T-cell (primary cell): ENCODE measurements around the gene PIGC. TPM values are rescaled to one million over a fixed set of nuclear protein-coding genes. Genes with fewer than 3 reads are reported as not detected.

ENCODE experiments used
- ATAC-seq, 4 experiments: fragments of 200-7000 bp in 3 of 4; fragments of 150-1000 bp in 1 of 4; cut with Tn5 transposase; replicated peaks in 1 of 4; 1 replicate in 3 of 4; 2 replicates in 1 of 4; pipeline ENCODE4 v1.10.0; 2021; ENCODE audit warnings: moderate library complexity in 3 of 4, mild to moderate bottlenecking in 2 of 4, moderate number of reproducible peaks in 1 of 4
- CTCF ChIA-PET, 2 donors: fragments of 300-600 bp; sonication (Branson Sonifier 250); formaldehyde crosslinking; loops; one replicate each; lab custom pipeline; 2022; ENCODE audit warnings: antibody characterized with exemption in 2 of 2; lab: Charles Lee
- POLR2A ChIA-PET, 2 donors: fragments of 300-600 bp; sonication (Branson Sonifier 250); formaldehyde crosslinking; loops; one replicate each; lab custom pipeline; 2022; ENCODE audit warnings: antibody characterized with exemption in 2 of 2; lab: Charles Lee
- DNase-seq, 35 experiments: peaks; one replicate each; pipeline versions ENCODE4 v3.0.0 to v3.0.0-alpha.2; 2013 to 2023
- H3K27ac ChIP-seq: one replicate; pipeline ENCODE4 v1.5.1; 2013; ENCODE audit warnings: low read length
- H3K27me3 ChIP-seq, 2 experiments: replicated peaks in 1 of 2; 1 replicate in 1 of 2; 2 replicates in 1 of 2; pipeline versions ENCODE4 v1.6.1 to v1.7.0; 2013; ENCODE audit warnings: low read length in 1 of 2, mixed read lengths in 1 of 2; ENCODE audit not compliant: control insufficient read depth in 2 of 2, insufficient read depth in 2 of 2; ENCODE audit errors: extremely low read depth in 1 of 2
- H3K36me3 ChIP-seq, 2 donors: 1 replicate in 1 of 2; 2 replicates in 1 of 2; pipeline versions ENCODE4 v1.6.1 to v1.7.0; 2013; ENCODE audit warnings: low read length in 1 of 2; ENCODE audit not compliant: control insufficient read depth in 2 of 2, insufficient read depth in 1 of 2; ENCODE audit errors: extremely low read depth in 1 of 2
- H3K4me1 ChIP-seq, 2 experiments: 1 replicate in 1 of 2; 2 replicates in 1 of 2; pipeline versions ENCODE4 v1.6.1 to v1.7.0; 2013; ENCODE audit warnings: low read length in 2 of 2, mixed read lengths in 1 of 2; ENCODE audit not compliant: insufficient read depth in 2 of 2, control insufficient read depth in 1 of 2; ENCODE audit errors: extremely low read depth in 1 of 2
- H3K4me3 ChIP-seq, 2 donors: 1 replicate in 1 of 2; 2 replicates in 1 of 2; pipeline versions ENCODE4 v1.5.1 to v1.7.0; 2013; ENCODE audit warnings: mild to moderate bottlenecking in 2 of 2, low read length in 1 of 2, moderate library complexity in 1 of 2; ENCODE audit not compliant: control insufficient read depth in 1 of 2; ENCODE audit errors: extremely low read depth in 1 of 2
- H3K9me3 ChIP-seq: 2 replicates; pipeline ENCODE4 v1.7.0; 2013
- H3K27ac Mint-ChIP-seq, 2 donors: one replicate each; pipeline ENCODE4 v1.8.0; 2020 to 2021; ENCODE audit warnings: mild to moderate bottlenecking in 2 of 2, mixed read lengths in 2 of 2
- H3K27me3 Mint-ChIP-seq, 2 donors: one replicate each; pipeline ENCODE4 v1.8.0; 2021 to 2022; ENCODE audit warnings: mixed read lengths in 2 of 2
- H3K36me3 Mint-ChIP-seq: one replicate; pipeline ENCODE4 v1.8.0; 2021; ENCODE audit warnings: mixed read lengths
- H3K4me1 Mint-ChIP-seq, 3 donors: one replicate each; pipeline ENCODE4 v1.8.0; 2020 to 2022; ENCODE audit warnings: mixed read lengths in 3 of 3, mild to moderate bottlenecking in 1 of 3
- H3K4me3 Mint-ChIP-seq, 3 donors: one replicate each; pipeline ENCODE4 v1.8.0; 2020 to 2022; ENCODE audit warnings: mild to moderate bottlenecking in 3 of 3, mixed read lengths in 3 of 3, moderate library complexity in 3 of 3
- H3K9me3 Mint-ChIP-seq, 3 donors: one replicate each; pipeline ENCODE4 v1.8.0; 2020 to 2022; ENCODE audit warnings: mixed read lengths in 3 of 3
- WGBS: methylation state at CpG from one replicate; pipeline ENCODE4 v1.1.5; 2013; ENCODE audit warnings: missing lambda C conversion rate; ENCODE audit not compliant: insufficient coverage; 5-methylcytosine and 5-hydroxymethylcytosine counted together
- total RNA-seq, 35 experiments: library from RNA in 6 of 35; stranded (reverse) in 6 of 35; fragments of 120-200 nt in 1 of 35; gene quantifications; one replicate each; pipeline versions ENCODE4 v1.2.1 to v1.2.4 and lab custom pipeline; 2013 to 2026

Gene PIGC
- total RNA-seq, 5 donors from 2014 or later (not counting 1 experiment from before 2014, with no cell fraction given): 26.9 to 39.0 (median 34.5) TPM

- Mint-ChIP-seq H3K9me3 (no peaks in the 10 kb centered on the region), H3K36me3 (no peaks in the 10 kb centered on the region), H3K4me3 (no peak overlapping the region), H3K27me3 (peaks cover 2 to 10% of the 10 kb centered on the region in 2 donors), H3K27ac (no peak overlapping the region), H3K4me1 (peaks cover 9 to 14% (median 10%) of the 10 kb centered on the region in 3 donors)
- Histone ChIP-seq H3K4me1 (peaks cover 0 to 10% of the 10 kb centered on the region in 2 experiments), H3K4me3 (no peak overlapping the region), H3K9me3 (no peaks in the 10 kb centered on the region), H3K27me3 (no peaks in the 10 kb centered on the region), H3K36me3 (no peaks in the 10 kb centered on the region), H3K27ac (no peak overlapping the region)
- DNase-seq (no peak), ATAC-seq (no peak)
- 80% methylated on average over 1 of the region's 1 CpG for WGBS
- POLR2A ChIA-PET: no interaction called here
- CTCF ChIA-PET: no interaction called here
Measured at GRCh38 chr1:172477741-172478140, 33.9 kb upstream of the PIGC start.

DNA sequence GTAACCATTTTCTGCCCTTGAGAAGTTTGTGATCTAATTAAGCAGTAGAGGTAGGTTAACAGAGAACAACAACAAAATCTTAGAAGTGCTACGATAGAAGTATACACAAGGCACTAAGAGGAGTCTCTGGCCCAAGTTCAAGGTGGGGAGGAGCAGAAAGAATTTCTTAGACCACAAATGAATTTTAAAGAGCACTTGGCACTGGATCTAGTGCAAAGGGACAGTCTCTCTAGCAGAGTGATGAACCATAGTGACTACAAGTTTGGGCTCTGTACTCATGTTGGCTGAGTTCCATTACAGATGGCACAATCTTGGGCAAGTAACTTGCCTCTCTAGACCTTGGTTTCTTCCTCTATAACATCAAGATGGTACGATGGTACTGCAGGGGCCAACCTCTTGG, 33.3 kb upstream of the PIGC start:
- H3K4me3 ChIP-seq: no peak overlapping the region
- ATAC-seq (no peak), DNase-seq (no peak)
- no peaks in the 10 kb centered on the region for H3K36me3 ChIP-seq
- Mint-ChIP-seq H3K36me3 (no peaks in the 10 kb centered on the region), H3K4me3 (no peak overlapping the region), H3K4me1 (peaks cover 9 to 14% (median 10%) of the 10 kb centered on the region in 3 donors), H3K27me3 (peaks cover 2 to 10% of the 10 kb centered on the region in 2 donors), H3K27ac (no peak overlapping the region), H3K9me3 (no peaks in the 10 kb centered on the region)
- H3K9me3 ChIP-seq: no peaks in the 10 kb centered on the region
- WGBS: no CpG with 5 or more reads among the region's 2 CpGs
- no peak overlapping the region for H3K27ac ChIP-seq
- POLR2A ChIA-PET: no interaction called here
- H3K27me3 ChIP-seq: no peaks in the 10 kb centered on the region
- H3K4me1 ChIP-seq: peaks cover 0 to 10% of the 10 kb centered on the region in 2 experiments
- CTCF ChIA-PET: no interaction called here

GRCh38 chr1:172476218-172476811, 32.4 kb upstream of the PIGC start:
- no peak overlapping the region for H3K4me3 ChIP-seq
- no peak overlapping the region for H3K27ac ChIP-seq
- Mint-ChIP-seq H3K36me3 (no peaks in the 10 kb centered on the region), H3K4me1 (peaks cover 9 to 14% (median 10%) of the 10 kb centered on the region in 3 donors), H3K4me3 (no peak overlapping the region), H3K27me3 (peaks cover 2 to 10% of the 10 kb centered on the region in 2 donors), H3K27ac (no peak overlapping the region), H3K9me3 (no peaks in the 10 kb centered on the region)
- ChIA-PET POLR2A (no interaction called here), CTCF (no interaction called here)
- H3K36me3 ChIP-seq: no peaks in the 10 kb centered on the region
- H3K9me3 ChIP-seq: no peaks in the 10 kb centered on the region
- no peaks in the 10 kb centered on the region for H3K27me3 ChIP-seq
- no peak for ATAC-seq
- DNase-seq: no peak
- H3K4me1 ChIP-seq: peaks cover 0 to 10% of the 10 kb centered on the region in 2 experiments
- WGBS: 54% methylated on average over 1 of the region's 4 CpGs

DNA sequence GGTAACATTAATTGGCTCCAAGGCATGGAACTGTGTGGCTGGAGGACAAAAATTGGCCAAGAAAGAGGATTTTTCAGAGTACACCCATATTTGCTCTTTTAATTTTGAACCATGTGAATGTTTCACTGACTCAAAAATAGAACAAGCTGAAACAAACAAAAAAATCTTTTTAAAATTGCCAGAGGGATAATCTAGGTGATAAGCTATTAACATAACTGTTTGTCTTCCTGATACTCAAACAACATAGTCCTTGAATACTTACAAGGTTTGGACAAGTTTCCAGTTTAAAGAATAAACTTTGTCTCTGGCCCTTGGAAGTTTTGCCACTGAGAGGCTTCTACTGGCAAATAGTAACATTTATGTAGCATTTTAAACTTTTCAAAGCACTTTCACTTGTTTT, 30.0 kb upstream of the PIGC start:
- Mint-ChIP-seq H3K27ac (no peak overlapping the region), H3K9me3 (no peaks in the 10 kb centered on the region), H3K36me3 (no peaks in the 10 kb centered on the region), H3K27me3 (peaks cover 0 to 3% of the 10 kb centered on the region in 2 donors), H3K4me3 (no peak overlapping the region), H3K4me1 (peaks cover 2 to 4% (median 4%) of the 10 kb centered on the region in 3 donors)
- Histone ChIP-seq H3K27me3 (no peaks in the 10 kb centered on the region), H3K36me3 (no peaks in the 10 kb centered on the region), H3K4me3 (no peak overlapping the region), H3K27ac (no peak overlapping the region), H3K9me3 (no peaks in the 10 kb centered on the region), H3K4me1 (peaks cover 0 to 2% of the 10 kb centered on the region in 2 experiments)
- ATAC-seq (no peak), DNase-seq (no peak)
- ChIA-PET CTCF (no interaction called here), POLR2A (interaction anchor here in 1 of 2 donors (0.5 kb wide), 1 partner anchor 20 kb away, joined by 3 read pairs; no protein-coding TSS in a partner anchor)

- Histone ChIP-seq H3K36me3 (no peaks in the 10 kb centered on the region), H3K9me3 (no peaks in the 10 kb centered on the region), H3K4me1 (peaks cover 0 to 2% of the 10 kb centered on the region in 2 experiments), H3K27me3 (no peaks in the 10 kb centered on the region), H3K4me3 (no peak overlapping the region), H3K27ac (no peak overlapping the region)
- no peak overlapping the region for H3K27ac Mint-ChIP-seq
- DNase-seq (no peak), ATAC-seq (no peak)
- ChIA-PET POLR2A (interaction anchor here (0.5 to 0.6 kb wide), 2 partner anchors 15 to 346 kb away, joined by 3 to 4 read pairs; no protein-coding TSS in a partner anchor), CTCF (interaction anchor here in 1 of 2 donors (0.5 to 1.0 kb wide), 2 partner anchors 9 to 13 kb away, joined by 3 read pairs; no protein-coding TSS in a partner anchor)
- H3K36me3 Mint-ChIP-seq: no peaks in the 10 kb centered on the region
- WGBS: 75% methylated on average over 2 of the region's 3 CpGs
- H3K27me3 Mint-ChIP-seq: peaks cover 0 to 3% of the 10 kb centered on the region in 2 donors
- H3K4me3 Mint-ChIP-seq: no peak overlapping the region
- H3K4me1 Mint-ChIP-seq: peaks cover 2 to 4% (median 4%) of the 10 kb centered on the region in 3 donors
- no peaks in the 10 kb centered on the region for H3K9me3 Mint-ChIP-seq
Measured at GRCh38 chr1:172473302-172473701, 29.4 kb upstream of the PIGC start.

DNA sequence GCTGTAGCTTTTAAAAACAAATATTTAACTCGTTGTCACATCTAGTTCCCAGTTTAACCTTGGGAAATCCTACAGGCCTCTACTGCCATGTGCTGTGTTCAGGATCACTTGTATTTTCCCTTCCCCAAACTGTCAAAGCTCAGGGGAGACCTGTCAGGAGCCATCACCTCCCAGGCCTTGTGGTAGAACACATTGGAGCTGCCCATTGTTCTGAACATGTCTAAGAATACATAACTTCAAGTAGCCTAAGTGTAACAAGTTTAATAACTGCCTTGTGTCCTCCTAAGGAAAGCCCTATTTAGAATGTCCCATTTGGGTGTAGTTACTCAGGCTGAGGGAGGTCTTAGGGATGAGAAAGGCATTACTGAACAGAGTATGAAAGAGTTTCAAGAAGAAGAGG, 28.6 kb upstream of the PIGC start:
- Mint-ChIP-seq H3K27me3 (peaks cover 0 to under 1% of the 10 kb centered on the region in 2 donors), H3K9me3 (no peaks in the 10 kb centered on the region), H3K4me3 (no peak overlapping the region), H3K36me3 (no peaks in the 10 kb centered on the region), H3K4me1 (peaks cover 2 to 4% (median 4%) of the 10 kb centered on the region in 3 donors), H3K27ac (no peak overlapping the region)
- ATAC-seq (no peak), DNase-seq (no peak)
- ChIA-PET CTCF (interaction anchor here in 1 of 2 donors (1.0 kb wide), 1 partner anchor 12 kb away, joined by 3 read pairs; no protein-coding TSS in a partner anchor), POLR2A (interaction anchor here in 1 of 2 donors (0.6 kb wide), 1 partner anchor 346 kb away, joined by 4 read pairs; no protein-coding TSS in a partner anchor)
- Histone ChIP-seq H3K36me3 (no peaks in the 10 kb centered on the region), H3K4me3 (no peak overlapping the region), H3K9me3 (no peaks in the 10 kb centered on the region), H3K27me3 (no peaks in the 10 kb centered on the region), H3K4me1 (peaks cover 0 to 2% of the 10 kb centered on the region in 2 experiments), H3K27ac (no peak overlapping the region)
- WGBS: 80% methylated on average over 1 of the region's 1 CpG
